Measurements from ENCODE around the gene XIRP1. TPM values are rescaled to one million over a fixed set of nuclear protein-coding genes. Genes with fewer than 3 reads are reported as not detected.

The XIRP1 gene
- total and polyA plus RNA-seq, 2 donors (not counting 1 experiment from before 2014, with no cell fraction given), result not detected

DNA sequence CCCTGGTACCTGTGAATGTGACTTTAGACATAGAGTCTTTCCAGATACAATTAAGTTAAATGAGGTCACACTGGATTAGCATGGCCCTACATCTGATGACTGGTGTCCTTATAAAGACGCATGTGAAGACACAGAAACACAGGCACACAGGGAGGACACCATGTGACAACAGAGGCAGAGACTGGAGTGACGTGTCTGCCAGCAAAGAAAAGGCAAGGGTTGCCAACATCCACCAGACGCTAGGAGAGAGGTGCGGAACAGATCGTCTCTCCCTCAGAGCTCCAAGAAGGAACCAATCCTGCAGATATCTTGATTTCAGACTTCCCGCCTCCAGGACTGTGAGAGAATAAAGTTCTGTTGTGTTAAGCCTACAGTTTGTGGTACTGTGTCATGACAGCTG, 44.6 kb upstream of the XIRP1 start:
- no peak overlapping the region for H3K4me3 ChIP-seq (ENCODE audit: control extremely low read depth in 1 of 5, extremely low read depth in 1 of 5, insufficient read depth in 1 of 5, low read depth in 2 of 5, low read length in 4 of 5)
- DNase-seq (no peak), ATAC-seq (ENCODE audit: low read depth) (no peak)
- WGBS (ENCODE audit: insufficient coverage), result 87% methylated on average over 5 of the region's 6 CpGs
- no peak overlapping the region for H3K9ac ChIP-seq (ENCODE audit: low read length)
- peaks cover 23 to 28% of the 10 kb centered on the region in 2 donors for H3K4me1 ChIP-seq (ENCODE audit: control insufficient read depth in 2 of 2, insufficient read depth in 2 of 2, low read length in 2 of 2)
- no peak overlapping the region for H3K27ac ChIP-seq (ENCODE audit: low read length in 2 of 2)
- no peaks in the 10 kb centered on the region for H3K9me3 ChIP-seq (ENCODE audit: control extremely low read depth in 1 of 3, control insufficient read depth in 2 of 3, insufficient read depth in 1 of 3, low read length in 2 of 3)
- no peaks in the 10 kb centered on the region for H4K20me1 ChIP-seq (ENCODE audit: control insufficient read depth, insufficient read depth, low read length, poor library complexity, severe bottlenecking)
- no peaks in the 10 kb centered on the region for H3K36me3 ChIP-seq (replicated peaks in 1 of 2; ENCODE audit: control extremely low read depth in 1 of 2, control insufficient read depth in 1 of 2, extremely low read depth in 1 of 2, insufficient read depth in 2 of 2, low read length in 1 of 2)
- no peak overlapping the region for H3K4me3 Mint-ChIP-seq
- no peak overlapping the region for H3K4me2 ChIP-seq (replicated peaks; ENCODE audit: low read depth, low read length, poor library complexity, severe bottlenecking)
- no peak overlapping the region for H2AFZ ChIP-seq (ENCODE audit: insufficient read depth, low read depth, low read length, poor library complexity, severe bottlenecking)
- no peaks in the 10 kb centered on the region for H3K79me2 ChIP-seq (ENCODE audit: control insufficient read depth, insufficient read depth, low read length)
- TF ChIP-seq EZH2 (IDR thresholded peaks at IDR 0.05; ENCODE audit: borderline replicate concordance, insufficient read depth, low read depth, low read length, poor library complexity, severe bottlenecking), result no peak
- TF ChIP-seq, protein P1, sequence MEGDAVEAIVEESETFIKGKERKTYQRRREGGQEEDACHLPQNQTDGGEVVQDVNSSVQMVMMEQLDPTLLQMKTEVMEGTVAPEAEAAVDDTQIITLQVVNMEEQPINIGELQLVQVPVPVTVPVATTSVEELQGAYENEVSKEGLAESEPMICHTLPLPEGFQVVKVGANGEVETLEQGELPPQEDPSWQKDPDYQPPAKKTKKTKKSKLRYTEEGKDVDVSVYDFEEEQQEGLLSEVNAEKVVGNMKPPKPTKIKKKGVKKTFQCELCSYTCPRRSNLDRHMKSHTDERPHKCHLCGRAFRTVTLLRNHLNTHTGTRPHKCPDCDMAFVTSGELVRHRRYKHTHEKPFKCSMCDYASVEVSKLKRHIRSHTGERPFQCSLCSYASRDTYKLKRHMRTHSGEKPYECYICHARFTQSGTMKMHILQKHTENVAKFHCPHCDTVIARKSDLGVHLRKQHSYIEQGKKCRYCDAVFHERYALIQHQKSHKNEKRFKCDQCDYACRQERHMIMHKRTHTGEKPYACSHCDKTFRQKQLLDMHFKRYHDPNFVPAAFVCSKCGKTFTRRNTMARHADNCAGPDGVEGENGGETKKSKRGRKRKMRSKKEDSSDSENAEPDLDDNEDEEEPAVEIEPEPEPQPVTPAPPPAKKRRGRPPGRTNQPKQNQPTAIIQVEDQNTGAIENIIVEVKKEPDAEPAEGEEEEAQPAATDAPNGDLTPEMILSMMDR (IDR thresholded peaks at IDR 0.05), result no peak
- ChIA-PET CTCF (interaction anchor here (0.7 to 1.9 kb wide), 2 partner anchors 8 to 51 kb away, joined by 3 to 4 read pairs; no protein-coding TSS in a partner anchor), POLR2A (no interaction called here)
- peaks cover 15% of the 10 kb centered on the region for H3K27me3 Mint-ChIP-seq
- no peak overlapping the region for H3K27ac Mint-ChIP-seq
- H3K9me3 Mint-ChIP-seq (ENCODE audit: insufficient read depth), result no peaks in the 10 kb centered on the region
- intact Hi-C loops (cut with micrococcal nuclease), result no loop called here
- peaks cover 33% of the 10 kb centered on the region for H3K4me1 Mint-ChIP-seq
- no peaks in the 10 kb centered on the region for H3K27me3 ChIP-seq (replicated peaks in 1 of 4; ENCODE audit: control extremely low read depth in 1 of 4, control insufficient read depth in 3 of 4, insufficient read depth in 4 of 4, low read length in 3 of 4)

DNA sequence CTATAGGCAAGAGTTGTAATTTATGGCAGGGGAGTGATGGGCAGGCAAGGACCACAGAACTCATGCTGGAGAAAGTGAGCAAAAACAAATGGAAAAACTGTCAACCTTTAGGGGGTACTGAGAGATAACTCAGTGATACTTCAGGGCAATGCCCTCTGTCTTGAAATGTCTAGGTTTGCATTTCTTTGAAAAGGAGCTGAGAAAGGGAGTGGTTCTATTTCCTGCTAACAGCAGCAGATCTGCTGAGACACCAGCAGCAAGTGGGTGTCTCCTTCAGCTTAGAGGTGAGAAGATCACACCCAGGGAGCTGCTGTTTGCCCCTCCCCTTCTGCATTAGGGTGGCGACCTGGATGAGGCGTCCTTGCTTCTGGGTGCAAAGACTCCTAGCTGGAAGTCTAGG, 42.3 kb upstream of the XIRP1 start:
- H3K9ac ChIP-seq (ENCODE audit: low read length), result no peak overlapping the region
- no peak overlapping the region for H3K27ac ChIP-seq (ENCODE audit: low read length in 2 of 2)
- no peak overlapping the region for H2AFZ ChIP-seq (ENCODE audit: insufficient read depth, low read depth, low read length, poor library complexity, severe bottlenecking)
- ATAC-seq (ENCODE audit: low read depth) (no peak), DNase-seq (no peak)
- peak overlapping the region; percentile 14 for H3K4me3 Mint-ChIP-seq
- no peaks in the 10 kb centered on the region for H3K36me3 ChIP-seq (replicated peaks in 1 of 2; ENCODE audit: control extremely low read depth in 1 of 2, control insufficient read depth in 1 of 2, extremely low read depth in 1 of 2, insufficient read depth in 2 of 2, low read length in 1 of 2)
- H3K9me3 ChIP-seq (ENCODE audit: control extremely low read depth in 1 of 3, control insufficient read depth in 2 of 3, insufficient read depth in 1 of 3, low read length in 2 of 3), result no peaks in the 10 kb centered on the region
- peaks cover 31% of the 10 kb centered on the region for H3K4me1 Mint-ChIP-seq
- no peaks in the 10 kb centered on the region for H3K27me3 ChIP-seq (replicated peaks in 1 of 4; ENCODE audit: control extremely low read depth in 1 of 4, control insufficient read depth in 3 of 4, insufficient read depth in 4 of 4, low read length in 3 of 4)
- ChIA-PET POLR2A (no interaction called here), CTCF (interaction anchor here (1.2 to 2.6 kb wide), 4 partner anchors 45 to 65 kb away, joined by 5 to 15 read pairs (median 9); no protein-coding TSS in a partner anchor)
- peaks cover 23 to 25% of the 10 kb centered on the region in 2 donors for H3K4me1 ChIP-seq (ENCODE audit: control insufficient read depth in 2 of 2, insufficient read depth in 2 of 2, low read length in 2 of 2)
- no peaks in the 10 kb centered on the region for H3K9me3 Mint-ChIP-seq (ENCODE audit: insufficient read depth)
- H3K79me2 ChIP-seq (ENCODE audit: control insufficient read depth, insufficient read depth, low read length), result no peaks in the 10 kb centered on the region
- peaks cover 14% of the 10 kb centered on the region for H3K27me3 Mint-ChIP-seq
- H3K4me3 ChIP-seq (ENCODE audit: control extremely low read depth in 1 of 5, extremely low read depth in 1 of 5, insufficient read depth in 1 of 5, low read depth in 2 of 5, low read length in 4 of 5), result no peak overlapping the region
- intact Hi-C loops (cut with micrococcal nuclease), result no loop called here
- WGBS (ENCODE audit: insufficient coverage), result no CpG with 5 or more reads among the region's 2 CpGs
- peak overlapping the region; percentile 3 for H3K4me2 ChIP-seq (replicated peaks; ENCODE audit: low read depth, low read length, poor library complexity, severe bottlenecking)
- H3K27ac Mint-ChIP-seq, result no peak overlapping the region
- no peaks in the 10 kb centered on the region for H4K20me1 ChIP-seq (ENCODE audit: control insufficient read depth, insufficient read depth, low read length, poor library complexity, severe bottlenecking)
- TF ChIP-seq, protein P1 (IDR thresholded peaks at IDR 0.05), result no peak
- no peak for TF ChIP-seq EZH2 (IDR thresholded peaks at IDR 0.05; ENCODE audit: borderline replicate concordance, insufficient read depth, low read depth, low read length, poor library complexity, severe bottlenecking)
